Ascending aorta (tissue), 2 donors: Measurements from ENCODE around the gene OR56A3. TPM values are rescaled to one million over a fixed set of nuclear protein-coding genes. Genes with fewer than 3 reads are reported as not detected.
"Not testable (repeated sequence)": the region's sequence is repeated elsewhere in the genome, so short reads cannot be mapped to it uniquely, and the experiment has no call there.

Source experiments
- DNase-seq, 2 donors: peaks; one replicate each; pipeline ENCODE4 v3.0.0-alpha.2; 2019; ENCODE audit warnings: low spot score in 2 of 2
- H3K27ac ChIP-seq, 2 donors: fragments of 200-600 bp; sonication (generic); one replicate each; pipeline ENCODE4 v1.5.1; 2016 to 2017; ENCODE audit warnings: mild to moderate bottlenecking in 1 of 2
- H3K27me3 ChIP-seq: fragments of 200-600 bp; sonication (generic); one replicate; pipeline ENCODE4 v1.5.1; 2017
- H3K36me3 ChIP-seq, 2 donors: fragments of 200-600 bp; sonication (generic); one replicate each; pipeline ENCODE4 v1.5.1; 2016
- H3K4me1 ChIP-seq, 2 donors: fragments of 200-600 bp; sonication (generic); one replicate each; pipeline ENCODE4 v1.5.1; 2016 to 2017; ENCODE audit warnings: mild to moderate bottlenecking in 1 of 2
- H3K4me3 ChIP-seq, 2 donors: fragments of 200-600 bp; sonication (generic); one replicate each; pipeline ENCODE4 v1.5.1; 2016 to 2017; ENCODE audit warnings: mild to moderate bottlenecking in 1 of 2
- H3K9me3 ChIP-seq, 2 donors: fragments of 200-600 bp; sonication (generic); one replicate each; pipeline ENCODE4 v1.5.1; 2016
- CTCF ChIP-seq, 3 experiments: fragments of 200-600 bp in 2 of 3; fragments of 450-650 bp in 1 of 3; sonication (generic) in 2 of 3; IDR thresholded peaks; one replicate each; pipeline ENCODE4 v1.5.1; 2016 to 2019; ENCODE audit warnings: antibody characterized with exemption in 3 of 3, mild to moderate bottlenecking in 1 of 3, moderate library complexity in 1 of 3
- intact Hi-C: fragments of 100-400 bp; cut with DNase I; formaldehyde crosslinking; loops from one replicate; pipeline ENCODE4 v1.15.1; 2023
- total RNA-seq: library from RNA; depleted of rRNA; stranded (reverse); fragments of >200 nt; gene quantifications from one replicate; pipeline ENCODE4 v1.1.0, GENCODE V29; 2016

The OR56A3 gene
- total RNA-seq, 1 donor from 2014 or later = not detected

DNA sequence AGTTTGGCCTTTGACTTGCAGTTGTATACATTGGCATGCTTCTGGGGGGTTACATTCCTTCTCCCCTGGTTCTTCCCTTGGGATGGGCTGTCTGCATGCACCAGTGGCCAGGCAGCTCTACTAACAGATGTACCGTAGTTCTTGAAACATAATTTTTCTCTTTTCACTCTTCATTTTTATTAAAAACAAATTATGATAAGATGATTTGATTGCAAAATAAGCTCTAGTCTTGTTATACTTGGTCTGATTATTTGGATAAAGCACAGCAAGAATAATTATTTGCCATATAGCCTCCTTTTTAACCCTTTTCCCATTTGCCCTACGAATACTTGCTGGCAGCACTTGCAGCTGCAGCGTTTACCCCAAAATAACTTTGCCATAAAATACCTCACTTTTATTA is 13.5 kb downstream of the OR56A3 start:
- H3K27me3 ChIP-seq = no peaks in the 10 kb centered on the region
- H3K4me1 ChIP-seq = no peaks in the 10 kb centered on the region
- no peak overlapping the region for H3K4me3 ChIP-seq
- DNase-seq = no peak
- peaks cover 0 to 7% of the 10 kb centered on the region in 2 donors for H3K9me3 ChIP-seq
- no peaks in the 10 kb centered on the region for H3K36me3 ChIP-seq
- TF ChIP-seq CTCF (IDR thresholded peaks at IDR 0.05) = no peak
- H3K27ac ChIP-seq = no peak overlapping the region
- intact Hi-C loops = no loop called here

DNA sequence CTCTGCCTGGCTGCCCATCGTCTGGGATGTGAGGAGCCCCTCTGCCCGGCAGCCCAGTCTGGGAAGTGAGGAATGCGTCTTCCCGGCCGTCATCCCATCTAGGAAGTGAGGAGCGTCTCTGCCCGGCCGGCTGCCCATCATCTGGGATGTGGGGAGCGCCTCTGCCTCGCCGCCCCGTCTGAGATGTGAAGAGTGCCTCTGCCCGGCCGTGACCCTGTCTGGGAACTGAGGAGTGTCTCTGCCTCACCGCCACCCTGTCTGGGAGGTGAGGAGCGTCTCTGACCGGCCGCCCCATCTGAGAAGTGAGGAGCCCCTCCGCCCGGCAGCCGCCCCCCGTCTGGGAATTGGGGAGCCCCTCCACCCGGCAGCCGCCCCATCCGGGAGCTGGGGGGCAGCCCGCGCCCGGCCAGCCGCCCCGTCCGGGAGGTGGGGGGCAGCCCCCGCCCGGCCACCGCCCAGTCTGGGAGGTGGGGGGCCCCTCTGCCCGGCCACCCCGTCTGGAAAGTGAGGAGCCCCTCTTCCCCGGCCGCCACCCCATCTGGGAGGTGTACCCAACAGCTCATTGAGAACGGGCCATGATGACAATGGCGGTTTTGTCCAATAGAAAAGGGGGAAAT is 18.8 kb downstream of the OR56A3 start:
- H3K4me3 ChIP-seq, H3K27ac ChIP-seq, H3K36me3 ChIP-seq, DNase-seq, H3K4me1 ChIP-seq, H3K27me3 ChIP-seq, intact Hi-C loops: not testable (repeated sequence)
- peaks cover 0 to 25% of the 10 kb centered on the region in 2 donors for H3K9me3 ChIP-seq

DNA sequence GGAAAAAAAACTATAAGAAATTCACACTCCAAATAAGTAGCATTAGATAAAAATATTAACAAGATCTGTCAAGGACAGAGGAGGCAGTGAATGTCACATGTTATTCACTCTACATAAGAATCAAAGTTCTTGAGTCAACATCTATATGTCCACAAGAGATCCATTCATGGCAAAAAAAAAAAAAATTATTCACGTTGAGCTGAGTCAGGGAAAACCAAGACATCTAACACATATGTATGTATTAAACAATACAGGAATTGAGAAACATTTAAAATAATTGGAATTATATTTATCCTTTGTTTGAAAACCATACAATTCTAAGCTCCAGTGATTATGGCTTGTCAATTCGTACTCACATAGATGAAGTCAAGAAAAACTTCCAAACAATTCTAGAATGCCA is 24.9 kb downstream of the OR56A3 start:
- Histone ChIP-seq H3K27ac (no peak overlapping the region), H3K4me1 (no peaks in the 10 kb centered on the region), H3K9me3 (peaks cover 0 to 16% of the 10 kb centered on the region in 2 donors), H3K36me3 (no peaks in the 10 kb centered on the region), H3K27me3 (no peaks in the 10 kb centered on the region), H3K4me3 (no peak overlapping the region)
- no peak for DNase-seq
- no peak for TF ChIP-seq CTCF (IDR thresholded peaks at IDR 0.05)
- intact Hi-C loops = no loop called here

GRCh38 chr11:5967708-5968107 is 25.7 kb downstream of the OR56A3 start:
- no peaks in the 10 kb centered on the region for H3K4me1 ChIP-seq
- no peak for DNase-seq
- no peak overlapping the region for H3K27ac ChIP-seq
- no peak for TF ChIP-seq CTCF (IDR thresholded peaks at IDR 0.05)
- H3K36me3 ChIP-seq = no peaks in the 10 kb centered on the region
- intact Hi-C loops = no loop called here
- no peaks in the 10 kb centered on the region for H3K27me3 ChIP-seq
- peaks cover 0 to 14% of the 10 kb centered on the region in 2 donors for H3K9me3 ChIP-seq
- no peak overlapping the region for H3K4me3 ChIP-seq

GRCh38 chr11:5968394-5968793 is 26.3 kb downstream of the OR56A3 start, which contains the start of gene OR56A5:
Gene OR56A5, minus strand, starts transcription at chr11:5968494. Its CDS starts 0 bp downstream, at chr11:5968494.
- H3K4me1 ChIP-seq = no peaks in the 10 kb centered on the region
- intact Hi-C loops = no loop called here
- no peaks in the 10 kb centered on the region for H3K36me3 ChIP-seq
- no peak within 1 kb of the TSS for H3K27ac ChIP-seq
- no peak for DNase-seq
- no peaks in the 10 kb centered on the region for H3K27me3 ChIP-seq
- no peak for TF ChIP-seq CTCF (IDR thresholded peaks at IDR 0.05)
- peaks cover 0 to 10% of the 10 kb centered on the region in 2 donors for H3K9me3 ChIP-seq
- no peak within 1 kb of the TSS for H3K4me3 ChIP-seq

- H3K4me3 ChIP-seq = no peak overlapping the region
- H3K36me3 ChIP-seq = no peaks in the 10 kb centered on the region
- H3K27me3 ChIP-seq = no peaks in the 10 kb centered on the region
- intact Hi-C loops = no loop called here
- no peak for TF ChIP-seq CTCF (IDR thresholded peaks at IDR 0.05)
- H3K9me3 ChIP-seq = no peaks in the 10 kb centered on the region
- H3K4me1 ChIP-seq = no peaks in the 10 kb centered on the region
- no peak overlapping the region for H3K27ac ChIP-seq
- DNase-seq = no peak
These were observed 31.5 kb downstream of the OR56A3 start for GRCh38 chr11:5973530-5973929.
